GOT3 (cell line): ENCODE data around the gene MARK4.

Experiments
- DNase-seq: peaks from one replicate; lab custom pipeline; 2025; ENCODE audit warnings: mixed read lengths; lab: John Stamatoyannopoulos, UW

The MARK4 gene

DNA sequence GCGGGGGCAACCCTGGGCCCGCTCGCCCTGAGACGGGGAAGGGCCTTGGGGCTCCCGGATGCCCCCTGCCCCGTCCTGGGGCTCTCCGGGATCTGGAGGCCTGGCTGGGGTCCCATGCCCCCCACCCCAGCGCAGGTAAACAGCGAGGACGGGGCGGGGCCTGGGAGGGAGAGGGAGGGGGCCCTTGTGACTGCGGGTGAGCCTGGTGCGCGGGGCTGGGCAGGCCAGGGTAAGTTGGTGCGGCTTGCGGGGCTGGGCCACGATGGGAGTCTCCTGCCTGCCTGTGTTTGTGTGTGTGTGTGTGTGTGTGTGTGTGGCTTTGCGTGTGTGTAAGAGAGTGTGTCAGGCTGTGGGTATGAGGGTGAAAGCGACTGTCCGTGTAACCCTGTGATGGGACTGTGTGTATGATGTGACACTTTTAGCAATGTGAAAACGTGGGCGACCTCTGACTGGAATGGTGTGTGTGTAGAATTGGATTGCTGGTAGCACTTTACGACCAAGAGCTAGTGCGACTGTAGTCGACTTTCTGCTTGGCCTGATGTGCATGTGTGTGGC is 89.9 kb downstream of the MARK4 start:
- DNase-seq, result no peak

DNA sequence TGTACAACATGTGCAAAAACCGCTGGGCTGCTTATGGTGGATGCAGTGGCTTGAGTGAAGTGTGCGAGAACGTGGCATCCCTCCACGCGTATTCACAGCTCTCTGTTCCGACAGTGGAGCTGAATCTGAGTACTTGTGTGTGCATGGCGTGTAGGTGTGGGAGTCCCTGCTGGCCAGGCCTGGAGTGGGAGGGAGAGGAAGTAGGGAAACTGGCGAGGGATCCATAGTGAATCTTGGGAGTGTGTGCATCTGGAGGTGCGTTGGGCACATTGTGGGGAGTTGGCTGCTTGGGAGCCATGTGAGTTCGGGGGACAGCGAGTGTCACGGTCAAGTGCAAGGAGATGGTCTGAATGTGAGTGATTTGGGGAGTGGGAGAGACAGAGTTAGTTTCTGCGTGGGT is 91.8 kb downstream of the MARK4 start:
- no peak for DNase-seq

DNA sequence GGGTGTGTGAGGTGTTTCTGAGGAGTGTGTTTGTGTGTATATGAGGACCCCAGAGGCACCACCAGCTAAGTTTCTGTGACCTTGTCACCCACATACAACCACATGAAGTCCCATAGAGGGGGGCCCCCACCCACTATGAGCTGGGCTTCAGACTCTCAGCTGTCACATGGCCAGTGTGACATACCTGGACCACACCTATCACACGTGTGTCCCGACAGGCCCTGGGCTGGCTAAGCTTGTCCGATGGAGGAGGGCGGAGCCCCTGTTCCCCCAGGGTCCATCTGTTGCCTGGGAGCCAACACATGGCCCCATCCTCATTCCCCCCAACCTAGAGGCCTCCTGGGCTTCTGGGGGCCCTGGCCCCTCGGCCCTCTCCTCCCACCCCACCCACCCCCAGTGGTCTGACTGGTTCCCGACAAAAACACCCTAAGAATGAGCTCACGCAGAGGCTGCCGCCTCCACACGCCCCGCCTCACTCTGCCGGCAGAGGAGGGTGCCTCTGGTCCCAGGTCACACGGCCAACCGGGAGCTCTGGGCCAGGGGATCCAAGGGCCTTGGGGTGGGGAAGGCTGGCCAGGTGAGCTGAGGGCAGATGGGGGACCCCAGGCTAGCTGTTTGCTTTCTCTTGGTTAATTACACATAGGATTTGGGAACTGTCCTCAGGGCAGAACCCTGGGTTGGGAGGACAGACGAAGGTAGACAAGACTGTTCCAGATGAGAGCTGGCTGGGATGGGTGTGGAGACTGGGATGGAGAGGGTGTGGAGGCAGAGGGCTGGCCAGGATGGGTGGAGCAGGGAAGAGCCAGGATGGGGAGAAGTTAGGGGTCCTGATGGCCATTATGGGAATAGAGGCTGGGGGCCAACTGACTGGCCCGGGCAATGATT is 93.8 kb downstream of the MARK4 start:
- DNase-seq, result no peak

DNA sequence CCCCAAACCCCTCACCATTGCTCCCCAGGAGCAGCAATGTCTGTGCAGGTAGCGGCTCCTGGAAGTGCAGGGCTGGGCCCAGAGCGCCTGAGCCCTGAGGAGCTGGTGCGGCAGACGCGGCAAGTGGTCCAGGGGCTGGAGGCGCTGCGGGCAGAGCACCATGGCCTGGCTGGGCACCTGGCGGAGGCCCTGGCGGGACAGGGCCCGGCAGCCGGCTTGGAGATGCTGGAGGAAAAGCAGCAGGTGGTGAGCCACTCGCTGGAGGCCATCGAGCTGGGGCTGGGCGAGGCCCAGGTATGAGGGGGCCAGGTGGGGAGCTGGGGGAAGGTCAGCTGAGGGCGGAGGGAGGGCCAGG is 94.4 kb downstream of the MARK4 start:
- no peak for DNase-seq

- no peak for DNase-seq
These were observed 95.4 kb downstream of the MARK4 start for GRCh38 chr19:45346449-45346848.

- no peak for DNase-seq
These were observed 96.7 kb downstream of the MARK4 start for GRCh38 chr19:45347570-45348366.

DNA sequence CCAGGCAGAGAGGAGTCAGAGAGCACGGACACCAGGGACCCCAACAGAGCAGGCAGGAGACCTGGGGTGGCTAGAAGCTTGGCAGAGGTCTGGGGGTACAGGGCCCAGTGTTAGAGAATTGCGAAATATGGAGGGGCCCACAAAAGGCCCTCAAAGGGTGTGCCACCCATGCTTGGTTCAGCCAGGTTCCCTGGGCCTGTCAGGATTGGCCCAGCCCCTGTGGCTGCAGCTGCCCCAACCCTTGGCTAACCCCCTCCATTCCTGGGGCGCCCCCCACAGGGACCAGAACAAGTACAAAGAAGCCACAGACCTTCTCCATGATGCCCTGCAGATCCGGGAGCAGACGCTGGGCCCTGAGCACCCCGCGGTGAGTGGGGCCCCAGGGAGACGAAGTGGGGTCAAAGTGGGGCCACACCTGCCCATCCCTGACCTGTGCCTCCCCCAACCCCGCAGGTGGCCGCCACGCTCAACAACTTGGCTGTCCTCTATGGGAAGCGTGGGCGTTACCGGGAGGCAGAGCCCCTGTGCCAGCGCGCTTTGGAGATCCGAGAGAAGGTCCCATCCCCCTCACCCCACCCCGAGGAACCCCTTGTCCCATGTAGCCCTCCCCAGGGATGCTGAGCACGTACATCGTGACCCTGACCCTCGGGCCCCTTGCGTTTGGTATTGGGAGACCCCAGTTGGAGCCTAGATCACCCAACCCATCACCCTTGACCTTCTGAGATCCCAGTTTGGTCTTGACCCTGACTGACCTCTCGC is 97.5 kb downstream of the MARK4 start:
- DNase-seq, result no peak

DNA sequence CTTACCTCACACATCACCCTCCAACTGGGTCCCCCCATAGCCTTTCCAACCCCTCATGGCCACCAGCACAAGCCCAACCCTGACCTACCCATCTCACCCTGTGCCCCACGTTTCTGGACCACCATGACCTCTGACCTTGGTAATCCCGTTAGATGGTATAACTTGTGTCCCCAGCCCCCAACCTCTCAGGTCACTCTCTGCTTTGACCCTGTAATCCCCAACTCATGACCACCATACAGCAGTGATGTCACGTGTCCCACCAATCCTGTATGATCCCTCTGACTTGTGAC is 98.0 kb downstream of the MARK4 start:
- no peak for DNase-seq

DNA sequence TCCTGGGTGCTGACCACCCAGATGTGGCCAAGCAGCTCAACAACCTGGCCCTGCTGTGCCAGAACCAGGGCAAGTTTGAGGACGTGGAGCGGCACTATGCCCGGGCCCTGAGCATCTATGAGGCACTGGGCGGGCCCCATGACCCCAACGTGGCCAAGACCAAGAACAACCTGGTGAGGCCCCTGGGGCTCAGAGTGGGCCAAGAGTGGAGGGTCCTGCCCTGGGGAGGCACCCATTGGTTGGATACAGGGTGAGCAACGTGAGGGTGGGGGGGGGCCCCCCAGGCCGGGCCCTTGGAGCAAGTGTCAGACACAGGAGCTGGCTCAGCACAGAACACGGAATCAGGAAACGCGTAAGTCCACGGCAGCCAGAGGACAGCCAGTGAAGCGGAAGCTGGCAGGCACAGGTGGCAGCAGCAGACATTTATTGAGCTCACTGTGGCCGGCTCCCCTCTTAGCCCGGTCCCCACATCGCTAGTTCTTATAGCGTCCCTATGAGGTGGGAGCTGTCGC is 98.4 kb downstream of the MARK4 start:
- DNase-seq, result no peak

GRCh38 chr19:45350477-45351058 is 99.5 kb downstream of the MARK4 start:
- no peak for DNase-seq

GRCh38 chr19:45351401-45351952 is 100.4 kb downstream of the MARK4 start:
- DNase-seq, result no peak

GRCh38 chr19:45352062-45352461 is 101.0 kb downstream of the MARK4 start:
- no peak for DNase-seq

- DNase-seq, result no peak
These were observed 101.4 kb downstream of the MARK4 start for GRCh38 chr19:45352471-45352870.

DNA sequence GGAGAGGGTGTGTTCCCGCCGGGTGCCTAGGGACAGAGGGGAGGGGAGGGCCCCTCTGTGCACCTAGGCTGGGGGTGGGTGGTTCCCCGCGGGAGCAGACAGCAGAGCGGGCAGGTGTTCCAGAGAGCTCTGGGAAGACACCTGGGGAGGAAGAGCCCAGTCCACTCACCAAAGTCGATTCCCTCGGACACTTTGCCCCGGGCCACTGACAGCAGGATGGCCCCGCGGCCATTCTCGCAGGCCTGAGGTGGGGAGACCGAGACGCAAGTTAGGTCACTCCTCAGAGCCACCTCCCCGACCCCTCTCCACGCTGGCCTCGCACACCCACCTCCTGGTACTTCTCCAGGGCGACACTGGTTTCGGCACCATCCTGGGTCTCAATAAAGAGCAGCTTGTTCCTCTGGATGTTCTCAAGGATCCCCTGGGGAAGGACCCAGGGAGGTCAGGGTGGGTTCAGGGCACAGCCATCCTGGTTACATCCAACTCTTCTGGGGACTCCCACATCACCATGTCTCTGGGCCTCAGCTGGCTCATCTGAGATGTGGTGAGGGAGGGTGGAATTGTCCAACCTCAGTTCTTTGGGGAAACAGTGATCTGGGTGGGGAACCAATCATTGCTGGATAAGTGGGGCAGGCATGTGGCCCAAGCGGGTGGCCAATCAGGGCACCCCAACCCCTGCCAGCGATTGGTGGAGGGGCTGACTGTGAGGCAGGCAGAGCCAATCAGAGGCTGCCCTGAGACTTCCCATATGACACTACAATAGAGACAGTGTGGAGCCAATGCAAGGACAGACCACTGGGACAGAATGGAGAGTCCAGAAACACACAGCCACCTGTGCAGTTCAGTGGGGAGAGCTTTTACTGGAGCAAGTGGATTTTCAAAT is 102.1 kb downstream of the MARK4 start:
- DNase-seq, result no peak

DNA sequence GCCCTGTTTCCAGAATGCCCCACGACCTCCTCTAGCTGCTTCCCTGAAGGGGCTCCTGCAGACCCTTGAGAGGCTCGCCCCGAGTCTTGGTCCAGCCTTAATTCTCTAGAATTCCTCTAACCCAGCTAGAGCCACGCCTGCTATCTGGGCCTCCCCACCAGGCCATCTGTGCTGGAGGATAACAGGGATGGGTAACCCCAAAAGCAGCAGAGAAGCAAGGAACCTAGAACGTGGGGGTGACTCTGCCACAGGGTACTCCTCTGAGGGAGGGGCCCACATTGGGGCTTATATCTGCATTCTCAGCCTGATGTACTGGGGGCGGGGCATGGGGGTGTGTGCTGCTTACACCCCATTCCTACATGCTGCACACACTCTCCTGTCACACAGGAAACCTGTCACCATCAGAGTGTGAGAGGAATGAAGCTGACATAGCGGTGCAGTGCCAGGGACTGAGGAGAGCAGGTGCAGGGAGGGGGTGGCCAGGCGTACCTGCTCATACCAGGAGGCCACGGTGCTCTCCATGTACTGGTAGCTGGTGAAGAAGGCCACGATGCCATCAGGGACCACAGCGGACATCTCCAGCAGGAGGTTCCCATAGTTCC is 103.3 kb downstream of the MARK4 start:
- no peak for DNase-seq
